GM18909 (cell line): ENCODE measurements around the gene C1orf226.
"Not testable (repeated sequence)": the region's sequence is repeated elsewhere in the genome, so short reads cannot be mapped to it uniquely, and the experiment has no call there.

Experiments used
- ATAC-seq: cut with Tn5 transposase; IDR thresholded peaks from one replicate; pipeline ENCODE4 v1.9.1; 2021; ENCODE audit warnings: mild to moderate bottlenecking; ENCODE audit not compliant: unreplicated experiment, poor library complexity

The C1orf226 gene, protein sequence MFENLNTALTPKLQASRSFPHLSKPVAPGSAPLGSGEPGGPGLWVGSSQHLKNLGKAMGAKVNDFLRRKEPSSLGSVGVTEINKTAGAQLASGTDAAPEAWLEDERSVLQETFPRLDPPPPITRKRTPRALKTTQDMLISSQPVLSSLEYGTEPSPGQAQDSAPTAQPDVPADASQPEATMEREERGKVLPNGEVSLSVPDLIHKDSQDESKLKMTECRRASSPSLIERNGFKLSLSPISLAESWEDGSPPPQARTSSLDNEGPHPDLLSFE

DNA sequence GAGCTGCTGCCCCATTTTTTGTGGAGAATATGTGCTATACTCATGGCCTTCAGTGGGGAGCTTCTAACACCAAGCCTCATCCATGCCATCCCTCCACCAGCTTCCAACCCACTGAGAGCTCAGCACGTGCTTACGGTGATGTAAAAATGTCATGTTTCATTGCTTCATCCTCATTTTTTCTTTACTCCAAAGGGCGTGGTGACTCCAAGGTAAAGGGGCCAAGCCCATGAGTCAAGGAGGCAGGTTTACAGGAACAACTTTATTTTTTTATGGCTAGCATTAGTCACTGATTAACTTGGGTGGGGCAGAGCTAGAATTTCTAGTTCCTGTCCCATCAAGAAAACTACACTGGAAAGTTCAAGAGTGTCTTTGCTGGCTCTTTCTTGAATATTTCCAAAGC lies at the start of gene C1orf226:
C1orf226 (plus strand) TSS at position 346 of the 400 bp plus-strand sequence. CDS start 174 bp downstream, outside the sequence.
- no peak for ATAC-seq

DNA sequence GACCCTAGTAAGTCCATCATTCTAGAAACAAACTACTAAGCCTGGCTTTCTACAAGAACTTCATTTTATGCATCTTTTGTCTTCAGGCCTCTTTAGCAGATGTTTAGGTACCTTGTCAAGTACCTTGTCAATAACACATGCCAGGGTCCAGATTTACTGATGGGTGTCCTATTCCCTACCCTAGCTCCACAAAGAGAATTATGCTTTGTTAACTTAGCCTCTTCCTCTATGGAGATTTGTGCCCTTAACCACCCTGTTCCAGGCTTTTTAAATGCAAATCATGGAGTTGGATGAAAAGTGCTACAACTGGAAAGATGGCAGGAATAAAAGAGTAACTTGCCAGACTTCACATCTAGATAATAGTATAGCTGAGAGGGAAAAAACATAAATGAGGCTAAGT lies 47.5 kb upstream of the C1orf226 start:
- ATAC-seq: no peak

DNA sequence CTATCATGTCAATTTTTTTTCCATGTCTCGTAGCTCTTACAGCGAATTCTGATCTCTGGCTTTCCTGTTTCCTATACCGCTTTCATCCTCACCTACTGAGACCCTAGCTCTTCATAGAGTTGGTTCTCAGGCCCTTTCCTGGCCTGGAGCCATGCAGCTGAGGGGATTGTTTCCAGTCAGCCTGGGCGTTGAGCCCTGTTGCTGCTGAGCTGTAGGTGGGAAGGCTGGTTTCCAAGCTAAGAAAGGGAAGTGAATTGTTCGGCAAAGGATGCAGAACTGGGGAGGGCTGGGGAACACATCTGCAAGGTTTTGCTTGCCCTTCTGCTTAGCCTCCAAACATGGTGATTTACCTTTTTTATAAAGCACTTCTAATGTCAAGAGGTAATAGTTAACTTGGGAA lies 46.4 kb upstream of the C1orf226 start:
- ATAC-seq: no peak

DNA sequence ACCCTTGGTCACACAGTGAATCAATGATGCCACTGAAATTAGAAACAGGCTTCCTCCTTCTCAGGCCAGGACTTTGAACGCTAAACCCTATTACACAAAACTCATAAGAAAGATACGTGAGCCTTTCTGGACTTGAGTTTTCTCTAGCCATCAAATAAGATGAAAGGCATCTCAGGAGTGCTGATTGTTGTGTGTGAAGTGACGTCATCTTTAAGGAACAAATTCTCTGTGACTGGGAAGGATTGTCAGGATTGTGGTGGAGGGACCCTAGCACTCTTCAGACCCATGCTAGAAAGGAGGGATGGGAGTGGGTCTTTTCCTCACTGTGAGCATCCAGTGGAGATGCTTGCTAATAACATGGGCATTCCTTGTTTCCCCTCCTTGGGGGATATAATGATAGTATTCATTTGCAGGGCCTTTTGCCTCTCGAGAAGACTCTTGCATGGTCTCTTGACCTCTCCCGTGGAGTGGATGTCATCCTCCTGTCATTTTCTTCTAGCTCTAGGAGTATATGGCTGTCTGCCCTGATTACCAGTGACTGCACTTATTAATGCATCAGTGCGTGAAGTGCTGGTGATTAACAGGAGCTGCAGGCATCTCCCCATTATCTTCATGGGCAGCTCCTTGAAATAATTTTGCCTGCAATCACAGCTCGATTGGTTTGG lies 44.8 kb upstream of the C1orf226 start:
- ATAC-seq: no peak

DNA sequence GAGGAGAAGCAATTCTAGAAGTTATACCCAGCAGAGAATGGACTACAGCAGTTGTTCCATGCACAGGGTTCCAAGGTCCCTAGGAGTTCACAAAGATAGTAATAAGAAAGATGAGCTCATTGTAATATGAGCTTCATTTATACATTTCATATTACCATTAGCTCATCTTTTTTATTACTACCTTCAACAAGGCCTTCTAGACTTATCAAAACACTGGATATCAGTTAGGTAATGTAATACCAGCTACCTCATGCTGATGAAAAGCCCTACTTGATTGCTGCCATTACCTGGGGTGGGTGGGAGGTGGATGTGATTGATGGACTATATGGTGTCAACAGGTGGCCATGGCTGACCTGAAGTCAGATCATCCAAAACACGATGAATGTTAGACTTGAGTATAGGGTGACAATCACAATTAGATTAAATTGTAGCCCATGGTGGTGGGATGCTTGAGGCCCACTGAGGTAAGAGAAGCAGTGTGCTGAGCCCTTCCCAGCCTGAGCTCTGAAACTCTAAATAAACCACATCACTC lies 39.0 kb upstream of the C1orf226 start:
- ATAC-seq: no peak

DNA sequence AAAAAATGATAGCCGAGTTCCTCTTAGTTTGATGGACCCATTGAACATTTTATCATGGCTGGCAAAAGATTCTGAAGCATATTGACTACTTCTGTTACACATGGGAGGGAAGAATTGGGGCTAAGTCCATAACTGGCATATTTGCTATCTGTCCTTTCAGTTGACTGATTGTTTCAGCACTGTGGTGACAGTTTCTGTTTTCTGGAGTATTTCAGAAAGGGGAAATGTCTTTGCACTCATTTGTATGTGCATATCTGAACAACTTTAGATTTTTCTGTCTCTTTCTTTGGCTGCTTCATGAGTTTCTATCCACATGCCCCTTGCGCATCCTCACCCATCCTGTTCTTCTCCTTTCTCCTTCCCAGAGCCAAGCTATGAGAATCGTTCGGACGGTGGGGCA lies 38.1 kb upstream of the C1orf226 start:
- ATAC-seq: no peak

DNA sequence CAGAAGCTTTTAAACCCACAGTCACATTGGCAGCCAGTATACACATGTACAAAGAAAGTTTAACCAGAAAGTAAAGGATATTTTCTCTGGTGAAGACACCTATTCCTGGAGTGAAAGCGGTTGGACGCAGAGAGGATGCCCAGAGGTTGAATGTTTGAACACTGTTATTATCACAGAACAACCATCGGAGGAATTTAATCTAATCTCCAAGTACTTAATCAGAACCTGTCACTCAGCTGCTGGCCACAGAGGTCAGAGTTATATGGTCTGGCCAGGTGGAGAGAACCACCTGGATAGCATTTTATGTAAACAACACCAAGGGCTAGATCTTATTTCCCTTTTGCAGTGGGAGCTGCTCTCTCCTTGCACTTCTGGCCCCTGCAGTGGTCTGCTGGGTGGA lies 34.2 kb upstream of the C1orf226 start:
- ATAC-seq: no peak

DNA sequence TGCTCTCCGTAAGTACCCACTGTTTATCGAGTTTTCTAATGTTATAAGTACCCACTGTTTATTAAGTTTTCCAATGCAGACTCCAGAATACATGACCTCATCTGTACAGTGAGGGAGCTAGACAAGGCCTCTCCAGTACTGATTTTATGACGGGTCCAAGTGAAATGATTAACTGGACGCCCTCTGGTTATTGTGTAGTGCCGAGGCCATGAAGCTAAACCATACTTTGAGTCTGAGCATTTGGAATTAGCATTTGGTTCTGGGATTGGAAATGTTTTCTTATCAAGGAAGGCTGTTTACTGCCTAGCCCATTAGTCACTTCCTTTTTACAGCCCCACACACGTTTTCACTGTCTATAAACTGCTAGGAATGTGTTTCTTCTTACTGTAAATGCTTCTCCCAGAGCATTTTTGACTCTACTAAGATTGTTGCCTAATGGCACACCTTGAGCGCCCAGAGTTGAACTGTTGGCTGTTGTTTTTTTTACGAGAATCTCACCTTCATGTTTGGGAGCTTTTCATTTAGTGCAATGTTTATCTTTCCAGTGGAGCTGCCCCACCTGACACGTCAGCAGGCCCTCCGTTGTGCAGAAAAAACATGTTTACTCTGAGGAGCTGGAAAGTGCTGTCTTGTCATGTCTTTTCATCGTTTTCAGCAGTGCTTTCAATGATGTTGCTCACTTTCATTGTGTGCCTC lies 31.7 kb upstream of the C1orf226 start:
- ATAC-seq: no peak

DNA sequence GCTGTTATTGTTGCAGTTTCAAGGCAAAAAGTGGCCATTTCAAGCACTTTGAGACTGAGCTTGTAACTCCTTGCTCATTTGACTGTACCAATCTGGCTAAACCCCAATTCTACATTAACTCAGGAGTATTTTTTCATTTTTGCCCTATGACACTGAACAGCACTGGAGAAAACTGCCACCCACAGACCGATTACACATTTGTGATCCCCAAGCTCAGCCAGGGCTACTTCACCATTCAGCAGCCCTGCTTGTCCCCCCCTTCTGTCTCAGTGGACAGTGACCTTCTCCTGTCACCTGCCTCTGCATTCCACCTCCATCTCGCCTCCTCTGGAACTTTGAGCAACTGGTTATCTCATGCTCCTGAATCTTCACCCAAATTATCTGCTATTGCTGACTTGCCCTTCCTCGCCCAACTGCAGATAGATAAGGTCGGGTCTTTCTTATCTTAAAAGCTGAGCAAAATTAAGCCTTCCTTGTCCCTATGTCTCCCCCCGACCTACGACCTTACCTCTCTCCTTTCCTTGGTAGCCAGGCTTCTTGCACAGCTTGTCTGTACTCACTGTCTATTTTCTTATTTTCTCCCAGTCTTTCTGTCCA lies 30.2 kb upstream of the C1orf226 start:
- ATAC-seq: no peak

DNA sequence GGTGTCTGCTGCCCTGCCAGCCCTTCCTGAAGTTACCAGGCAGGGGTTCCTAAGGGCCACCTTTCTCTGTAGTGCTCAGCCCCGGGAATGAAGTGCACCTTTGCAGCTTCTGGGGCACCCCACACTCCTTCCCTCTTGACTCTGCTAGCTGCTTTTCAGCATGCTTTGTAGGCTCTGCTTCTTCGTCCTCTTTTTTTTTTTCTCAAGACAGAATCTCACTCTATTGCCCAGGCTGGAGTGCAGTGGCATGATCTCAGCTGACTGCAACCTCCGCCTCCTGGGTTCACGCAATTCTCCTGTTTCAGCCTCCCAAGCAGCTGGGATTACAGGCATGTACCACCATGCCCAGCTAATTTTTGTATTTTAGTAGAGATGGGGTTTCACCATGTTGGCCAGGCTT lies 29.7 kb upstream of the C1orf226 start:
- ATAC-seq: not testable (repeated sequence)

DNA sequence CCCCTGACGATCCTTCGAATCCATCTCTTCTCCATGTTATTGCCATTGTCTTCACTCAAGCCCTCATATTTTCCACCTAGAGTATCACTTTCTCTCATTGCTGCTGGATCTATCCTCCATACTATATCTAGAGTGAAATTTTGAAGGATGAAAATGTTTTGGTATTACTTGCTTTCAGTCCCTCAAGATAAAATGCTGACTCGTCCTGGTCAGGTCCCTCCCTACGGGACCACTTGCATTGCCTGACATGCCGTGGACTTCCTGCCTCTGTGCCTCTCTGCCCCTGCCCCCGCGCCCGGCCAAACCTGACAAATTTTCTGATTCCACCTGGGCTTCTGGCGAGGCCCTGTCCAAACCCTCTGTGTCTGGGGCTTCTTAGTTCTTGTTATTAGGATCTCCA lies 28.4 kb upstream of the C1orf226 start:
- no peak for ATAC-seq

DNA sequence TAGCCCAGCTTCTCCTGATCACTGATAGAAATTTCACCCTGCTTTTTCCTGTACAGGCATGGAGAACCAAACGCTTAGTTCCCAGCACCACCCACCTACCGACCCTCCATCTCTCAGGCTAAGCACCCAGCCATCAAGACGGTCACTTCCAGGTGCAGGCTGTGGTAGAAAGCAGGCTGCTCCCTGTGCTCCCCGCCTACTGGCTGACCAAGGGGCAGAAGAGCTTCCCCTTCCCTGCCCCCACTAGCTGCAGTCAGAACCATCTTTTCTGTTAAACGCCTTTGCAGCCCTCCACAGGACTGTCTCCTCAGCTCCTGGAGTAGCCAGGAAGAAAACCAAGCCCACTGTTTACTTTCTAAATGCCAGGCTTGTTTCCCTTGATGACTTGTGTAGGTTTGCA lies 27.8 kb upstream of the C1orf226 start:
- no peak for ATAC-seq

DNA sequence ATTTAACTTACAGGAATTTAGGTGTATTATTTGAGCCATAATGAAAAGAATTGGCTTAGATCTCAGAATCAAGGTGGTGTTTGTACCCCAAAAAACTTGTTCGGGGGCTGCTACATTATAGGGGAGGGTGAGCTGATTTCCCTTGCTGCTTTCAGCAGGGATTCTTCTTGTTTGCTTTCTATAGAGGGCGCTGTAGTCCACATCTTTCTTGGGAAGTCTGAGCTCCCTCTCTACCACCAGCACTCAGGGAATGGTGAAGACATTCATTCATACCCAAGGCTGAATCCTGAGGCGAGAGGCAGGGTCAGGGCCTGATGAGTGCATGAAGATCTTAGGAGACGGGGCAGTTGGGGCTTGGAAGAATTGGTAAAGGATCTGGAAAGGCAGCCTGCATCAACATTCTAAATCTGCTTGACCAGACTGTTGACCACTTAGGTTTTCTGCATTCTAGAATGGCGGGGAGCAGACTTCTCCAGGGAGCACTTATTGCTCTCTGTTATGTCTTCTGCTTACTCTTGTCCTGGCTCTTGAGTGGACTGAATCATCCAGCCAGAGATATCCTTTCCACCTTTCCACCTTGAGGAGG lies 23.8 kb upstream of the C1orf226 start:
- ATAC-seq: no peak

DNA sequence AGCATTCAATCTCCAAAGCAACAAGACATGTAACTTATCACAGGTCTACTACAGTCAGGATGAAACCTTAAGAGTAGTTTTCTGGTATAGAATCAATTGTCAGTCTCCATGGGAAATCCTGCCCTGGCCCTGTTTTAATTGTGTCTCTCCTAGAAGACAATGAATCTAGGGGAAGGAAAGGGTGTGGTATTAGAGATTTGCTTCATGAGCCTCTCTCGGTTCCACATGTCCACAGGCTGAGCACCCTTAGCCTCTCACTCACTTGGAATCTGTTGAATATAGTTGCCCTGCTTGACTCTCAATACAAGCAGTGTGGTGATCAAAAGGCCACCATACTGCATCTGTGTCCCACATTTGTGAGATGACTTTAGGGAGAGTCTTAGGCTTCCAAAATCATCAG lies 22.6 kb upstream of the C1orf226 start:
- ATAC-seq: no peak

DNA sequence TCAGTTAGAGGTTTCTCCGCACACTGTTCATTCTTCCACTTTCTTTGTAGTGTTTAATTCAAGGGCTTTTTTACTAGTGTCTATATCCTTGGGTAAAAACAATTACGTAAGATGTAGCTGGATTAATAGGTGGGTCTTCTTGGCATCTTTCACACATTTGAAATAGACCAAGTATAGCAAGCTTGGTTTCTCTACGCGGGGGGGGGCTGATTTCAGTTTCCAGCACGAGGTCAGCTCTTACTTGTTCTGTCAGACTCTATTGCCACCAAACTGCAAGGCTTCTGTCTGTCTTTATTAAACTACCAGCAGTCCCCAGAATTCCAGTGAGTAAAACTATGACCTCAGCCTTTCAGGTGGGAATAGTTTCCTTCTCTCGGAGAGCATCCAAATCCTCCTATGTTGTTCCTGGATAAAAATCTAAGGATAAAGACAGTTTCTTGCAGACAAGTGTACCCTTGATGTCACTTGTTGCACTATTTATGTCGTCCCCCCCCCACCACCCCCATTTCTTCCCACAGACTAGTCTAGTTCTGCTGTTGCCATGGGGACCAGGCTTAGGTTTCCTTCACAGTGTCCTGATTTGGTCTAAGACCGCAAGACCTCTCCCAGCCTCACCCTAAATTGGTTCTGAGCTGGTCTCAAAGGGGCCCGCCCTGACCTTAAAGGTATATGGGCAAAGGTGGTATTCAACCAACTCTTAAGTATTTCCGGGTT lies 21.8 kb upstream of the C1orf226 start:
- ATAC-seq: no peak

DNA sequence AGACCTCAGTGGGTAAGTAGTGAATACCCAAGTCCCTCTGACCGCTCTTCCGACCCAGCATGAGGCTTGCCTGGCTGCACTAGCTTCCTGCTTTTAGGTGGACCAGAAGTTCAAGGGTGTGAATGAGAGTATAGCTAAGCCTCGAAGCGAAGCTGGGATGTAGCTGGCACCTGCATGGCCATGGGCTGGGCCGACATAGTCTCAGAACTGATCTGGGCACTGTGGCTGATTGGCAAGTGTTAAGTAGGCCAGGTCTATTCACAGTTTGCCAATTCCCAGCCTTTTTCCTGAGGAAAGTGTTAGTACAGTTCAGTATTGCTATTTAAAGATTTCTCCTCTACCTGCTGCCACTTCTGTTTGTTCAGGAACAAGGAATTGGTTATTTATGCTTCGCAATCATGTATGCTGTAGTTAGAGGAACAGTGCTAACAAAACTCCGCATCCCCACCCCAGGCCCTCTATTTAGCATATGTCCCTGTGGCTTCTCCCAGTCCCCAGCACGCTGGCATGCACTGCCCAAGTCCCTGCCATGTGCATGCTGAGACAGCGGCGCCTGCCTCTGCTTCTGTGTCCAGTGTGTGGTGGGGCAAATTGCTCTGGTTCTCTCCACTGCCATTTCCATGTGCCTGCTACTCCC lies 21.2 kb upstream of the C1orf226 start:
- no peak for ATAC-seq

DNA sequence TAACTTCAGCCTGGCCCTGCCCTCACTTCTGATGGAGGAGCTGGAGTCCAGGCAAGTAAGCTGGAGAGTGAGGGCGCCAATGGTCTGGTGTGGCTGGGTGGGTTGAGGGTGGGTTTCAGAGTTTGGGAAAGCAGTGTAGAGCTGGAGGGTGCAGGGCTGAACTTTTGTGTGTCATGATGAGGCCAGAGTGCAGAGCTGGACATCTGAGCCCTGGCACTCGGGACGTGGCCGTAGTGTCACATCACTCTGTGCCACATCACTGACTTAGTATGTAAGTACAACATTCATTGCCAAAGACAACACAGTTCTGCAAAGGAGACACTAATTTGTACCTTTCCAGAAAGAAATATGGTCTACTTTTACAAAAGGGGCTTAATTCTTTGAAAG lies 20.7 kb upstream of the C1orf226 start:
- no peak for ATAC-seq

DNA sequence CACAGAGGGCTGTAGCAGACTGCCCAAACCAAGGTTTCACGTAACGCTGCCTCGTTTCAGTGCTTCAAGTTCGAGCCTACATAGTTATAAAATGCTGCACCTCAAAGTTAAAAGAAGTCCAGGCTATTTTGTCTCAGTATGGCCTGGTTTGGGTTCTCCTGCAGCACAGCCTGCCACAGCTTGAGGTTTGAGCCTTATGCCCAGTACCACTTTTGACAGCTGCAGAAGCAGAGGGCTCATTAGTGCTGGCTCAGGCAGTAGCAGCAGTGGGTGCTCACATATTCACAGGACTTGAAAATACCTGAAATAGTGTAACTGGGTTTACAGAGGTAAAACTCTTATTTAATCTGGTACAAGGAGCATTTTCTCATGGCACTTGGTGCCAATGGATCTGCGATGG lies 20.2 kb upstream of the C1orf226 start:
- ATAC-seq: peak; percentile 55

DNA sequence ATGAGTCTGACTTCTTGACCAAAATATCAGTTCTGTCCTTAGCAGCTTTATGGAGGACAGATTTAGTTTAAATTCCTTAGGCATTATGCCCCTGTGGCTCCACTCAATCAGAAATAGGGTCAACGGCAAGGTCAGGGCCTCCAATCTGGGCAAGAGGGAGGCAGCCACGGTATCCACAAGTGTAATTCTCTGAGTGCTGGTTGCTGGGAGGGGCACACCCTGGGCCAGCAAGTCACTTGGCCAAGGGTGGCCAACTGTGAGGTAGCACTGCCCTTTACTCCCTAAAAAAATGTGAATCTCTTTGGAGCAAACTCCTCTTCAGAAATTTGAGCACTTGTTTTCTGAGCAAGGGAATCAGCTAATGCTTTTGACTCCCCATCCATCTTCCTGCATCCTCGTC lies 17.7 kb upstream of the C1orf226 start:
- ATAC-seq: no peak

DNA sequence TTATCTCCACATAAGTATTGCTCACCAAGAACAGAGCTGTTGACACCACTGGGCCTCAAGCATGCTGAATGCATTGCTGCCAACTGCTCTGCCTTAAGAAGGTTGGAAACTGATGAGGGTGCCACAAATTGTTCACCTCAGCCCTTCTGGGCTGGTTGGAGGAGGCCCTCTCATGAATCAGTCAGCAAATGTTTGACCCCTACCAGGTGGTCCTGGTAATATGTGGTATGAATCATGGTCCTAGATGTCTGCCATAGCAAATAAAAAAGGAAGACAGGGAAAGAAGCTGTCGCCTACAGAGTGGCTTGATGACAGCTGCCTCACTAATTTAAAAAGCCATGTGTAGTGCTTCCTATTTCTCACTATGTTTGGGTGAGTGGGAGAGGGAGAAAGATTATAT lies 17.0 kb upstream of the C1orf226 start:
- ATAC-seq: no peak
